SK-N-MC (cell line): ENCODE data around the gene MCF2L.

Source experiments
- EZH2 ChIP-seq: fragments of 200-600 bp; sonication (generic); IDR thresholded peaks from one replicate; pipeline ENCODE4 v1.6.1; 2017; ENCODE audit warnings: antibody characterized with exemption
- POLR2AphosphoS5 ChIP-seq: IDR thresholded peaks from 2 replicates; pipeline ENCODE4 v1.6.1; 2012; ENCODE audit warnings: mild to moderate bottlenecking, low read depth, low read length, borderline replicate concordance

DNA sequence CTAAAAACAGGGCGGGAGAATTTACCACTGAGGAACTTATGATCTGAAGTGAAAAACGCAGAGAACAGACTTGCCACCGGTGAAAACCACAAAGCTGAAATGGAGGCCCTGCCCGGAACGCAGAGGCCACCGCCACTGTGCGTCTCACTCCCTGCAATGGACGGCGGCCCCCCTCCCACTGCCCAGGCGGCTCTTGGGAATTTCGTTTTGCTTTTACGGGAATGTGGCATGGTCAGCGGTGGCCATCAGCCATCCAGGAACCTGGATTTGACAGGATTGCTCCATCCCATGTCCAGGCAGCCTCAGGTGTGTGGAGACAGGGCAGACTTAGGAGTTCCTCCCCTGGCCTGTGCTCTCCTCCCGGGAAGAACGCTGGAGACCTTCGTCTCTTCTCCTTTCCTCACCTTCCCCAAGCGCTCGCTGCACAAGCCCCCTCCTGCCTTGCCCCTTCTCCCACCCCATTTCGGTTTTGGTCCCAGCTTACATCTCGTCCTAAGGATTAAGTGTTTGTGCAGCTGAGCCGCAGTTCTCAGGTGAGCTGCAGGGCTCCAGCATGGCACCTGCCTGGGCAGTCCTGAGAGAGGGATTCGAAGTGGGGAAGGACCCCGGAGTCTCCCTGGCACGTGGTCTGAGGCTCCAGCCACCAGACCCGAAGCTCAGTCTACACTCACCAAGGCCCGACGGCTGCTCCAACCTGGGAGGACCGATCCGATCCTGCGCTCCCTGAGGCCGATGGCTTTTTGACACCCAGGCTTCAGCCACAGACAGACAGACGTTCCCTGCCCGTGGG is 49.9 kb downstream of the MCF2L start:
- no peak for TF ChIP-seq POLR2AphosphoS5
- no peak for TF ChIP-seq EZH2
